ENCODE results near the gene ANGPTL1. TPM values are rescaled to one million over a fixed set of nuclear protein-coding genes. Genes with fewer than 3 reads are reported as not detected.

The ANGPTL1 gene
- total and polyA plus RNA-seq, 2 experiments from 2014 or later: 3.5 to 3.6 TPM

- 88% methylated on average over 5 of the region's 5 CpGs for WGBS, 2 experiments (ENCODE audit: low coverage in 1 of 2, low lambda C conversion rate in 2 of 2, missing lambda C conversion rate in 2 of 2)
- no peaks in the 10 kb centered on the region for H3K9me3 ChIP-seq (ENCODE audit: low read depth)
- H3K9ac ChIP-seq: no peak overlapping the region
- peaks cover 10% of the 10 kb centered on the region; the same call in 1 of the 2 replicates for H3K79me2 ChIP-seq (ENCODE audit: insufficient read depth)
- no peak overlapping the region for H3K27ac ChIP-seq
- no peak overlapping the region for H3K4me3 ChIP-seq
- peaks cover 22% of the 10 kb centered on the region for H3K36me3 ChIP-seq (ENCODE audit: low read depth)
- H3K4me2 ChIP-seq (ENCODE audit: unreplicated experiment): no peak overlapping the region
- no peak overlapping the region for H2AFZ ChIP-seq
- H4K20me1 ChIP-seq (ENCODE audit: insufficient read depth): no peaks in the 10 kb centered on the region
- H3F3A ChIP-seq (ENCODE audit: insufficient read depth): no peaks in the 10 kb centered on the region
- no peaks in the 10 kb centered on the region for H3K27me3 ChIP-seq (replicated peaks; ENCODE audit: insufficient read depth)
- no peaks in the 10 kb centered on the region for H3K9me2 ChIP-seq (ENCODE audit: insufficient read depth)
- no peak for TF ChIP-seq EZH2phosphoT487 (IDR thresholded peaks at IDR 0.05; ENCODE audit: insufficient read depth, low read depth)
- no peak for TF ChIP-seq EZH2 (IDR thresholded peaks at IDR 0.05; ENCODE audit: insufficient read depth, poor library complexity, severe bottlenecking)
- H3K4me1 ChIP-seq (ENCODE audit: insufficient read depth): 0 out of 2 replicates have a peak, but pooled peaks cover 7% of the 10 kb centered on the region
- in situ Hi-C loops (cut with MboI): no loop called here
- DNase-seq: no peak
These were observed 45.7 kb upstream of the ANGPTL1 start for GRCh38 chr1:178916448-178917174.

GRCh38 chr1:178912597-178912996, 41.7 kb upstream of the ANGPTL1 start:
- TF ChIP-seq EZH2 (IDR thresholded peaks at IDR 0.05; ENCODE audit: insufficient read depth, poor library complexity, severe bottlenecking): no peak
- TF ChIP-seq EZH2phosphoT487 (IDR thresholded peaks at IDR 0.05; ENCODE audit: insufficient read depth, low read depth): no peak
- H3K36me3 ChIP-seq (ENCODE audit: low read depth): peaks cover 20% of the 10 kb centered on the region
- 0 out of 2 replicates have a peak, but pooled peaks cover 3% of the 10 kb centered on the region for H4K20me1 ChIP-seq (ENCODE audit: insufficient read depth)
- no peak overlapping the region for H3K27ac ChIP-seq
- peaks cover 30% of the 10 kb centered on the region; the same call in 1 of the 2 replicates for H3K79me2 ChIP-seq (ENCODE audit: insufficient read depth)
- H3K9me3 ChIP-seq (ENCODE audit: low read depth): no peaks in the 10 kb centered on the region
- no peak overlapping the region for H3K4me3 ChIP-seq
- in situ Hi-C loops (cut with MboI): no loop called here
- no peak overlapping the region for H3K4me2 ChIP-seq (ENCODE audit: unreplicated experiment)
- no peak overlapping the region for H3K9ac ChIP-seq
- WGBS, 2 experiments (ENCODE audit: low coverage in 1 of 2, low lambda C conversion rate in 2 of 2, missing lambda C conversion rate in 2 of 2): 94 to 95% methylated on average over 2 of the region's 2 CpGs
- peak; percentile 30 for DNase-seq
- H3K9me2 ChIP-seq (ENCODE audit: insufficient read depth): no peaks in the 10 kb centered on the region
- H3K27me3 ChIP-seq (replicated peaks; ENCODE audit: insufficient read depth): no peaks in the 10 kb centered on the region
- H2AFZ ChIP-seq: no peak overlapping the region
- peaks cover 18% of the 10 kb centered on the region for H3F3A ChIP-seq (ENCODE audit: insufficient read depth)
- peaks cover 23% of the 10 kb centered on the region for H3K4me1 ChIP-seq (ENCODE audit: insufficient read depth)

GRCh38 chr1:178910023-178910422, 39.1 kb upstream of the ANGPTL1 start:
- TF ChIP-seq EZH2 (IDR thresholded peaks at IDR 0.05; ENCODE audit: insufficient read depth, poor library complexity, severe bottlenecking) (no peak), EZH2phosphoT487 (IDR thresholded peaks at IDR 0.05; ENCODE audit: insufficient read depth, low read depth) (no peak)
- Histone ChIP-seq H3K9ac (no peak overlapping the region), H3K9me2 (ENCODE audit: insufficient read depth) (no peaks in the 10 kb centered on the region), H3K4me3 (no peak overlapping the region), H3K79me2 (ENCODE audit: insufficient read depth) (peaks cover 30% of the 10 kb centered on the region; the same call in 1 of the 2 replicates), H3K27ac (no peak overlapping the region), H4K20me1 (ENCODE audit: insufficient read depth) (0 out of 2 replicates have a peak, but pooled peaks cover 3% of the 10 kb centered on the region), H3K9me3 (ENCODE audit: low read depth) (no peaks in the 10 kb centered on the region), H3K4me1 (ENCODE audit: insufficient read depth) (peaks cover 24% of the 10 kb centered on the region), H3K27me3 (replicated peaks; ENCODE audit: insufficient read depth) (no peaks in the 10 kb centered on the region), H3K4me2 (ENCODE audit: unreplicated experiment) (no peak overlapping the region), H3F3A (ENCODE audit: insufficient read depth) (peaks cover 30% of the 10 kb centered on the region), H2AFZ (no peak overlapping the region), H3K36me3 (ENCODE audit: low read depth) (peaks cover 12% of the 10 kb centered on the region)
- 100% methylated on average over 1 of the region's 1 CpG for WGBS, 2 experiments (ENCODE audit: low coverage in 1 of 2, low lambda C conversion rate in 2 of 2, missing lambda C conversion rate in 2 of 2)
- in situ Hi-C loops (cut with MboI): no loop called here
- DNase-seq: no peak

- peak; percentile 69 for DNase-seq
- 0 out of 2 replicates have a peak, but pooled peaks cover 3% of the 10 kb centered on the region for H4K20me1 ChIP-seq (ENCODE audit: insufficient read depth)
- peaks cover 16% of the 10 kb centered on the region for H3K36me3 ChIP-seq (ENCODE audit: low read depth)
- H3K9me2 ChIP-seq (ENCODE audit: insufficient read depth): no peaks in the 10 kb centered on the region
- peaks cover 30% of the 10 kb centered on the region; the same call in 1 of the 2 replicates for H3K79me2 ChIP-seq (ENCODE audit: insufficient read depth)
- peaks cover 30% of the 10 kb centered on the region for H3F3A ChIP-seq (ENCODE audit: insufficient read depth)
- H3K4me2 ChIP-seq (ENCODE audit: unreplicated experiment): peak overlapping the region; percentile 13
- no peaks in the 10 kb centered on the region for H3K27me3 ChIP-seq (replicated peaks; ENCODE audit: insufficient read depth)
- no peak overlapping the region for H3K9ac ChIP-seq
- H3K4me1 ChIP-seq (ENCODE audit: insufficient read depth): peaks cover 24% of the 10 kb centered on the region
- no peak overlapping the region for H3K4me3 ChIP-seq
- no peak overlapping the region for H2AFZ ChIP-seq
- in situ Hi-C loops (cut with MboI): no loop called here
- peak overlapping the region; percentile 26; the same call in 1 of the 2 replicates for H3K27ac ChIP-seq
- 24 to 28% methylated on average over 1 of the region's 1 CpG for WGBS, 2 experiments (ENCODE audit: low coverage in 1 of 2, low lambda C conversion rate in 2 of 2, missing lambda C conversion rate in 2 of 2)
- H3K9me3 ChIP-seq (ENCODE audit: low read depth): no peaks in the 10 kb centered on the region
- no peak for TF ChIP-seq EZH2phosphoT487 (IDR thresholded peaks at IDR 0.05; ENCODE audit: insufficient read depth, low read depth)
- TF ChIP-seq EZH2 (IDR thresholded peaks at IDR 0.05; ENCODE audit: insufficient read depth, poor library complexity, severe bottlenecking): no peak
These were observed 37.5 kb upstream of the ANGPTL1 start for GRCh38 chr1:178908358-178908757.
